ENCODE results near the gene ACSF2.

DNA sequence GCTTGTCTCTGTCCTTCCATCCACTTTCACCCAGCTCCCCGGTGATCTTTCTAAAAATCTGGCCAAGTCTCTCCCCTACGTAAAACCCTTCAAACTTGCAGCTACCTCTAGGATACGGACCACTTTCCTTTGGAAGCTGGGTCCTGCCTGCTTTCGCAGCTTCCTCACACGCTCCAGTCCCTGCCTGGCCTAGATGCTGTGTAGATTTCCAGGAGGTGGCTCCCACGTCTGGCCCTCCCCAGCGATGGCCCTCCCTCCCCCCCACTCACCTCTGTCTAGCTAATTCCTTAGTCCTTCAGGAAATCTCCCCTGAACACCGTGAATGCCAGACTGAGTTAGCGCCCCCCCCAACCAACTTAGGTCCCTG is 28.1 kb upstream of the ACSF2 start:
- no peak for TF ChIP-seq EZH2 (IDR thresholded peaks at IDR 0.05; ENCODE audit: low read length, unreplicated experiment)
- TF ChIP-seq, protein P1, sequence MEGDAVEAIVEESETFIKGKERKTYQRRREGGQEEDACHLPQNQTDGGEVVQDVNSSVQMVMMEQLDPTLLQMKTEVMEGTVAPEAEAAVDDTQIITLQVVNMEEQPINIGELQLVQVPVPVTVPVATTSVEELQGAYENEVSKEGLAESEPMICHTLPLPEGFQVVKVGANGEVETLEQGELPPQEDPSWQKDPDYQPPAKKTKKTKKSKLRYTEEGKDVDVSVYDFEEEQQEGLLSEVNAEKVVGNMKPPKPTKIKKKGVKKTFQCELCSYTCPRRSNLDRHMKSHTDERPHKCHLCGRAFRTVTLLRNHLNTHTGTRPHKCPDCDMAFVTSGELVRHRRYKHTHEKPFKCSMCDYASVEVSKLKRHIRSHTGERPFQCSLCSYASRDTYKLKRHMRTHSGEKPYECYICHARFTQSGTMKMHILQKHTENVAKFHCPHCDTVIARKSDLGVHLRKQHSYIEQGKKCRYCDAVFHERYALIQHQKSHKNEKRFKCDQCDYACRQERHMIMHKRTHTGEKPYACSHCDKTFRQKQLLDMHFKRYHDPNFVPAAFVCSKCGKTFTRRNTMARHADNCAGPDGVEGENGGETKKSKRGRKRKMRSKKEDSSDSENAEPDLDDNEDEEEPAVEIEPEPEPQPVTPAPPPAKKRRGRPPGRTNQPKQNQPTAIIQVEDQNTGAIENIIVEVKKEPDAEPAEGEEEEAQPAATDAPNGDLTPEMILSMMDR (conservative IDR thresholded peaks at IDR 0.05; ENCODE audit: low read depth, low read length), result no peak
- TF ChIP-seq EZH2phosphoT487 (IDR thresholded peaks at IDR 0.05; ENCODE audit: borderline replicate concordance, low read length), result no peak

Measured in PC-3 (cell line).